ENCODE results near the gene WWC2.

Gene WWC2

GRCh38 chr4:183329954-183330742 lies 231.1 kb downstream of the WWC2 start:
- no peak for DNase-seq (ENCODE audit: low read depth)

- no peak for DNase-seq (ENCODE audit: low read depth)
These were observed 231.8 kb downstream of the WWC2 start for GRCh38 chr4:183330841-183331240.

GRCh38 chr4:183332447-183332846 lies 233.4 kb downstream of the WWC2 start:
- no peak for DNase-seq (ENCODE audit: low read depth)

GRCh38 chr4:183333202-183333601 lies 234.1 kb downstream of the WWC2 start:
- DNase-seq (ENCODE audit: low read depth): no peak

GRCh38 chr4:183333983-183334382 lies 234.9 kb downstream of the WWC2 start:
- DNase-seq (ENCODE audit: low read depth): no peak

- DNase-seq (ENCODE audit: low read depth): no peak
These were observed 236.4 kb downstream of the WWC2 start for GRCh38 chr4:183335369-183335940.

- no peak for DNase-seq (ENCODE audit: low read depth)
These were observed 238.3 kb downstream of the WWC2 start for GRCh38 chr4:183337349-183337748.

GRCh38 chr4:183337833-183338232 lies 238.8 kb downstream of the WWC2 start:
- no peak for DNase-seq (ENCODE audit: low read depth)

GRCh38 chr4:183342541-183343533 lies 243.8 kb downstream of the WWC2 start:
- no peak for DNase-seq (ENCODE audit: low read depth)

GRCh38 chr4:183343730-183344129 lies 244.7 kb downstream of the WWC2 start:
- no peak for DNase-seq (ENCODE audit: low read depth)

- no peak for DNase-seq (ENCODE audit: low read depth)
These were observed 245.6 kb downstream of the WWC2 start for GRCh38 chr4:183344523-183345255.

- no peak for DNase-seq (ENCODE audit: low read depth)
These were observed 246.2 kb downstream of the WWC2 start for GRCh38 chr4:183345261-183345660.

GRCh38 chr4:183347146-183347545 lies 248.1 kb downstream of the WWC2 start:
- DNase-seq (ENCODE audit: low read depth): no peak

- DNase-seq (ENCODE audit: low read depth): no peak
These were observed 248.5 kb downstream of the WWC2 start for GRCh38 chr4:183347566-183347965.

GRCh38 chr4:183348136-183348535 lies 249.1 kb downstream of the WWC2 start:
- DNase-seq (ENCODE audit: low read depth): no peak

GRCh38 chr4:183348706-183349659 lies 249.9 kb downstream of the WWC2 start:
- peak; percentile 10 for DNase-seq (ENCODE audit: low read depth)

GRCh38 chr4:183349673-183350072 lies 250.6 kb downstream of the WWC2 start:
- DNase-seq (ENCODE audit: low read depth): no peak

- DNase-seq (ENCODE audit: low read depth): no peak
These were observed 251.4 kb downstream of the WWC2 start for GRCh38 chr4:183350317-183351071.

GRCh38 chr4:183352546-183352945 lies 253.5 kb downstream of the WWC2 start:
- no peak for DNase-seq (ENCODE audit: low read depth)

GRCh38 chr4:183353557-183353956 lies 254.5 kb downstream of the WWC2 start:
- DNase-seq (ENCODE audit: low read depth): no peak

Measured in activated T-cell treated with anti-CD3 and anti-CD28 coated beads for 24 hours (primary cell).